IMR-90 (cell line): ENCODE results near the gene CYLC2.

ENCODE experiments used
- CEBPB ChIP-seq: IDR thresholded peaks from 2 replicates; pipeline ENCODE4 v1.6.1; 2012; ENCODE audit warnings: low read depth, low read length, improper control_type of control experiment
- CHD1 ChIP-seq: IDR thresholded peaks from 2 replicates; pipeline ENCODE4 v1.6.1; 2012; ENCODE audit warnings: low read depth, low read length, improper control_type of control experiment
- CTCF ChIP-seq: conservative IDR thresholded peaks from 2 replicates; pipeline ENCODE4 v1.5.1; 2012; ENCODE audit warnings: mild to moderate bottlenecking, low read depth, low read length, improper control_type of control experiment
- MXI1 ChIP-seq: IDR thresholded peaks from 2 replicates; pipeline ENCODE4 v1.6.1; 2012; ENCODE audit warnings: low read depth, mild to moderate bottlenecking, low read length, moderate library complexity, borderline replicate concordance
- NFE2L2 ChIP-seq: fragments of 150-350 bp; IDR thresholded peaks from 2 replicates; pipeline ENCODE4 v1.6.1; 2016; ENCODE audit warnings: low read depth, mild to moderate bottlenecking, low read length
- POLR2A ChIP-seq: IDR thresholded peaks from 2 replicates; pipeline ENCODE4 v1.6.1; 2012; ENCODE audit warnings: mild to moderate bottlenecking, low read depth, low read length
- RCOR1 ChIP-seq: IDR thresholded peaks from 2 replicates; pipeline ENCODE4 v1.6.1; 2012; ENCODE audit warnings: mild to moderate bottlenecking, low read length, improper control_type of control experiment; ENCODE audit not compliant: insufficient replicate concordance
- SMC3 ChIP-seq: fragments of 150-350 bp; IDR thresholded peaks from 2 replicates; pipeline ENCODE4 v1.6.1; 2016; ENCODE audit warnings: low read depth, mild to moderate bottlenecking, antibody characterized with exemption, low read length, moderate library complexity
- USF2 ChIP-seq: fragments of 150-350 bp; IDR thresholded peaks from 2 replicates; pipeline ENCODE4 v1.6.1; 2017; ENCODE audit warnings: mild to moderate bottlenecking, antibody characterized with exemption, low read length, low read depth

GRCh38 chr9:103003689-103004088 lies 8.6 kb downstream of the CYLC2 start:
- TF ChIP-seq CTCF: no peak
- TF ChIP-seq RCOR1: no peak
- no peak for TF ChIP-seq NFE2L2
- TF ChIP-seq USF2: no peak
- TF ChIP-seq CHD1: no peak
- no peak for TF ChIP-seq POLR2A
- TF ChIP-seq CEBPB: peak; percentile 66
- TF ChIP-seq SMC3: no peak
- no peak for TF ChIP-seq MXI1
